ENCODE measurements around the gene FARS2. TPM values are rescaled to one million over a fixed set of nuclear protein-coding genes. Genes with fewer than 3 reads are reported as not detected.
"Not testable (repeated sequence)": the region's sequence is repeated elsewhere in the genome, so short reads cannot be mapped to it uniquely, and the experiment has no call there.

Gene FARS2
- total RNA-seq, 1 donor from 2014 or later = 23.3 TPM

DNA sequence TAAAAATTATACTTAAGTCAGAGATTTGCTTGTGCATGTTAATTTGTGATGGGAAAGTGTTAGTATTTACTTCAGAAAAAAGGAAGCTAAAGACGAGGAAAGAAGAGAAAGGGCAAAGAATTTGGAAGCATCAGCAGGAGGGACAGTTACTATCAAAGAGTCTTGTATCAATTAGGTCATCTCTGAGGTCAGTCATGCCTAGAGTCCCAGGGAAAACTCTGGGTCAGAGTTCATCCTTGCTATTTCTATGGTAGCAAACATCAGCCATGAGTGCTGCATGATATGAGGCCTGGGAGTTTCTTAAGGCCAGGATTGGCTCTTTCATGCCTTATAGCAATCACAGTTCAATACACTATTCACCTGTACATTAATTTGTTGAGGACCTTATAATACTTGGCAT is 292.9 kb downstream of the FARS2 start:
- no peak overlapping the region for H3K27ac Mint-ChIP-seq (ENCODE audit: unreplicated experiment)
- peaks cover 8% of the 10 kb centered on the region for H3K9me3 Mint-ChIP-seq
- H3K27me3 Mint-ChIP-seq (ENCODE audit: low read depth) = no peaks in the 10 kb centered on the region
- H3K4me3 Mint-ChIP-seq = no peak overlapping the region
- peaks cover 22% of the 10 kb centered on the region for H3K4me1 Mint-ChIP-seq
- TF ChIP-seq CTCF (conservative IDR thresholded peaks at IDR 0.05) = no peak
- no peak for DNase-seq (ENCODE audit: low read depth, low spot score)
- H3K36me3 Mint-ChIP-seq (ENCODE audit: low read depth) = peaks cover 14% of the 10 kb centered on the region

DNA sequence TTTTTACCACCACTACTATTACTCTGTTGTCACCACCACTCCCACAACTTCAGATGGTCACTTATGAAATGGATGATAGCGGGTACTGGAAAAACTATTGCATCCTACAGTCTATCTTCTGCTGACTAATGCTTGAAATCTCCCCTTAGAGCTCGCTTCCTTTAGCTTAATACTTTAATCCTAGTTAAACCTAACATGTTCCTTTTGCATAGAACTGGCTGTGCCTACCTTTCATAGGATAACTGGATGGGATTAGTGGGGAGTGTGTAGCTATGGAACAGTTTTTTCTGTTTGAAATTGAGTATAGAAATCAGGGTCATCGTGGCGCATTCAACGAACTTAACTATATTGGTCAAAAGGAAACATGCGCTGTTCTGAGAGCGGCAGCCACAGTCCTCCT is 294.7 kb downstream of the FARS2 start:
- Mint-ChIP-seq H3K27me3 (ENCODE audit: low read depth) (no peaks in the 10 kb centered on the region), H3K4me1 (peaks cover 17% of the 10 kb centered on the region), H3K36me3 (ENCODE audit: low read depth) (peaks cover 6% of the 10 kb centered on the region), H3K4me3 (no peak overlapping the region), H3K9me3 (peaks cover 2% of the 10 kb centered on the region), H3K27ac (ENCODE audit: unreplicated experiment) (no peak overlapping the region)
- no peak for TF ChIP-seq CTCF (conservative IDR thresholded peaks at IDR 0.05)
- DNase-seq (ENCODE audit: low read depth, low spot score) = no peak

GRCh38 chr6:5557506-5557905 is 296.2 kb downstream of the FARS2 start:
- H3K27me3 Mint-ChIP-seq (ENCODE audit: low read depth) = no peaks in the 10 kb centered on the region
- H3K4me1 Mint-ChIP-seq = peaks cover 13% of the 10 kb centered on the region
- H3K27ac Mint-ChIP-seq (ENCODE audit: unreplicated experiment) = no peak overlapping the region
- no peaks in the 10 kb centered on the region for H3K36me3 Mint-ChIP-seq (ENCODE audit: low read depth)
- TF ChIP-seq CTCF (conservative IDR thresholded peaks at IDR 0.05) = no peak
- no peaks in the 10 kb centered on the region for H3K9me3 Mint-ChIP-seq
- DNase-seq (ENCODE audit: low read depth, low spot score) = no peak
- H3K4me3 Mint-ChIP-seq = no peak overlapping the region

DNA sequence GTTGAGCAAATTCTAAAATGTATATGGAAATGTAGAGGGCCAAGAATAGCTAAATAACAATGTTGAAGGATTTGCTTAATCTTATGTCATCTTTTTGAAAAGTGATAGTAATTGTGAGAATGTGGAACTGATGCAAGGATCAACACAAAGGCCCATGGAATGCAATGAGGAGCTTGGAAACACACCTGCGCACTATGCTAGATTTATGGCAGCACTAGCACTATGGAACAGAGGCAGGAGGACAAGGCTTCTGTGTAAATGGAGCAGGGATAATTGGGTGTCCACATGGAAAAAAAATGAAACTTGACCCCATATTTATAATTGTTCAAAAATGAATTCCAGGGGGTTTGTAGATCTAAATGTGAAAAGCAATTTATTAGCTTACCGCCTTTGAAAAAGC is 298.3 kb downstream of the FARS2 start:
- H3K4me1 Mint-ChIP-seq = peaks cover 5% of the 10 kb centered on the region
- no peak overlapping the region for H3K4me3 Mint-ChIP-seq
- peaks cover 3% of the 10 kb centered on the region for H3K36me3 Mint-ChIP-seq (ENCODE audit: low read depth)
- no peaks in the 10 kb centered on the region for H3K27me3 Mint-ChIP-seq (ENCODE audit: low read depth)
- no peak for DNase-seq (ENCODE audit: low read depth, low spot score)
- H3K9me3 Mint-ChIP-seq = no peaks in the 10 kb centered on the region
- H3K27ac Mint-ChIP-seq (ENCODE audit: unreplicated experiment) = no peak overlapping the region
- TF ChIP-seq CTCF (conservative IDR thresholded peaks at IDR 0.05) = no peak

- Mint-ChIP-seq H3K36me3 (ENCODE audit: low read depth) (peaks cover 7% of the 10 kb centered on the region), H3K27ac (ENCODE audit: unreplicated experiment) (no peak overlapping the region), H3K27me3 (ENCODE audit: low read depth) (no peaks in the 10 kb centered on the region), H3K4me3 (no peak overlapping the region), H3K4me1 (no peaks in the 10 kb centered on the region), H3K9me3 (peaks cover 3% of the 10 kb centered on the region)
- DNase-seq (ENCODE audit: low read depth, low spot score) = no peak
- TF ChIP-seq CTCF (conservative IDR thresholded peaks at IDR 0.05) = no peak
These were observed 301.0 kb downstream of the FARS2 start for GRCh38 chr6:5562277-5562676.

- no peak for DNase-seq (ENCODE audit: low read depth, low spot score)
- Mint-ChIP-seq H3K9me3 (peaks cover 3% of the 10 kb centered on the region), H3K4me1 (no peaks in the 10 kb centered on the region), H3K27me3 (ENCODE audit: low read depth) (no peaks in the 10 kb centered on the region), H3K27ac (ENCODE audit: unreplicated experiment) (no peak overlapping the region), H3K4me3 (no peak overlapping the region), H3K36me3 (ENCODE audit: low read depth) (peaks cover 7% of the 10 kb centered on the region)
- no peak for TF ChIP-seq CTCF (conservative IDR thresholded peaks at IDR 0.05)
These were observed 301.8 kb downstream of the FARS2 start for GRCh38 chr6:5563086-5563485.

GRCh38 chr6:5564746-5565145 is 303.4 kb downstream of the FARS2 start:
- not testable (repeated sequence) for DNase-seq (ENCODE audit: low read depth, low spot score); H3K4me3 Mint-ChIP-seq; H3K9me3 Mint-ChIP-seq; H3K27ac Mint-ChIP-seq (ENCODE audit: unreplicated experiment); H3K4me1 Mint-ChIP-seq; H3K27me3 Mint-ChIP-seq (ENCODE audit: low read depth)
- H3K36me3 Mint-ChIP-seq (ENCODE audit: low read depth) = peaks cover 10% of the 10 kb centered on the region

Data from neural crest cell (in vitro differentiated cells).